CD8-positive, alpha-beta memory T cell (primary cell): Measurements from ENCODE around the gene MPZL2. TPM values are rescaled to one million over a fixed set of nuclear protein-coding genes. Genes with fewer than 3 reads are reported as not detected.

Experiments used
- CTCF ChIA-PET: fragments of 350-600 bp; sonication (Branson Sonifier 250); formaldehyde crosslinking; loops from one replicate; lab custom pipeline; 2021; ENCODE audit warnings: antibody characterized with exemption; lab: Charles Lee
- POLR2A ChIA-PET: fragments of 350-600 bp; sonication (Branson Sonifier 250); formaldehyde crosslinking; loops from one replicate; lab custom pipeline; 2021; ENCODE audit warnings: antibody characterized with exemption; lab: Charles Lee
- DNase-seq, 5 donors: peaks; one replicate each; pipeline versions ENCODE4 v3.0.0 to v3.0.0-alpha.2; 2020 to 2022; ENCODE audit warnings: mixed read lengths in 1 of 5
- H3K27ac ChIP-seq: one replicate; pipeline ENCODE4 v1.7.0; 2013; ENCODE audit warnings: low read depth, mild to moderate bottlenecking, low read length, moderate library complexity
- H3K27me3 ChIP-seq: 2 replicates; pipeline ENCODE4 v1.7.0; 2013; ENCODE audit warnings: low read length, mild to moderate bottlenecking; ENCODE audit not compliant: insufficient read depth, poor library complexity, severe bottlenecking
- H3K36me3 ChIP-seq: 2 replicates; pipeline ENCODE4 v1.7.0; 2013; ENCODE audit warnings: mild to moderate bottlenecking, low read length, moderate library complexity; ENCODE audit not compliant: insufficient read depth
- H3K4me1 ChIP-seq: 2 replicates; pipeline ENCODE4 v1.7.0; 2013; ENCODE audit warnings: mild to moderate bottlenecking, low read length, moderate library complexity; ENCODE audit not compliant: insufficient read depth
- H3K4me3 ChIP-seq: 2 replicates; pipeline ENCODE4 v1.7.0; 2013; ENCODE audit warnings: mild to moderate bottlenecking, low read length
- H3K9me3 ChIP-seq: 2 replicates; pipeline ENCODE4 v1.7.0; 2013; ENCODE audit warnings: mild to moderate bottlenecking, low read length
- H3K27ac Mint-ChIP-seq, 8 donors: one replicate each; pipeline ENCODE4 v1.8.0; 2020 to 2021; ENCODE audit warnings: mixed read lengths in 8 of 8, mild to moderate bottlenecking in 6 of 8, inconsistent platforms in 3 of 8, moderate library complexity in 3 of 8
- H3K27me3 Mint-ChIP-seq, 2 donors: one replicate each; pipeline ENCODE4 v1.8.0; 2020 to 2021; ENCODE audit warnings: mixed read lengths in 2 of 2, mild to moderate bottlenecking in 1 of 2, moderate library complexity in 1 of 2
- H3K36me3 Mint-ChIP-seq, 3 donors: one replicate each; pipeline ENCODE4 v1.8.0; 2020 to 2021; ENCODE audit warnings: mixed read lengths in 3 of 3, inconsistent platforms in 1 of 3, mild to moderate bottlenecking in 1 of 3
- H3K4me1 Mint-ChIP-seq, 3 donors: one replicate each; pipeline ENCODE4 v1.8.0; 2020 to 2021; ENCODE audit warnings: mixed read lengths in 3 of 3, inconsistent platforms in 1 of 3, mild to moderate bottlenecking in 1 of 3
- H3K4me3 Mint-ChIP-seq, 7 donors: one replicate each; pipeline ENCODE4 v1.8.0; 2020 to 2021; ENCODE audit warnings: mixed read lengths in 7 of 7, mild to moderate bottlenecking in 6 of 7, moderate library complexity in 4 of 7, inconsistent platforms in 2 of 7
- H3K9me3 Mint-ChIP-seq, 5 donors: one replicate each; pipeline ENCODE4 v1.8.0; 2020 to 2022; ENCODE audit warnings: mixed read lengths in 5 of 5, mild to moderate bottlenecking in 3 of 5, moderate library complexity in 2 of 5, inconsistent platforms in 1 of 5
- polyA plus RNA-seq: library from polyadenylated mRNA; unstranded; fragments of 300-500 nt; fragmentation: Illumina TruSeq; gene quantifications from one replicate; pipeline ENCODE4 v1.2.3, GENCODE V29; 2021
- total RNA-seq, 2 experiments: library from RNA; stranded (reverse); gene quantifications; one replicate each; pipeline ENCODE4 v1.2.3, GENCODE V29; 2021

The MPZL2 gene
- total and polyA plus RNA-seq, 3 experiments from 2014 or later, result 0.36 to 5.5 (median 4.5) TPM

GRCh38 chr11:118241764-118242098, 22.4 kb downstream of the MPZL2 start:
- H3K27ac Mint-ChIP-seq, result peak overlapping the region; percentile 88 to 96 (median 94)
- H3K4me1 Mint-ChIP-seq, result peaks cover 74 to 97% (median 93%) of the 10 kb centered on the region in 3 donors
- no peak overlapping the region for H3K4me3 ChIP-seq
- no peaks in the 10 kb centered on the region for H3K9me3 Mint-ChIP-seq
- H3K27me3 Mint-ChIP-seq, result peaks cover 0 to 2% of the 10 kb centered on the region in 2 donors
- peaks cover 53% of the 10 kb centered on the region for H3K4me1 ChIP-seq
- H3K4me3 Mint-ChIP-seq, result peak overlapping the region; percentile 51 to 87 (median 75)
- H3K9me3 ChIP-seq, result no peaks in the 10 kb centered on the region
- H3K36me3 ChIP-seq, result peaks cover 7% of the 10 kb centered on the region
- peaks cover 0 to 50% (median 6%) of the 10 kb centered on the region in 3 donors for H3K36me3 Mint-ChIP-seq
- ChIA-PET POLR2A (interaction anchor here (0.7 to 3.8 kb wide), 7 partner anchors 10 to 43 kb away, joined by 3 to 27 read pairs (median 3); partner anchors contain the start of genes JAML and MPZL3), CTCF (interaction anchor here (0.7 to 3.4 kb wide), 6 partner anchors 10 to 43 kb away, joined by 3 to 11 read pairs (median 5); partner anchors contain the start of genes JAML and MPZL3)
- DNase-seq, result no peak
- H3K27me3 ChIP-seq, result no peaks in the 10 kb centered on the region
- H3K27ac ChIP-seq, result peak overlapping the region; percentile 64

DNA sequence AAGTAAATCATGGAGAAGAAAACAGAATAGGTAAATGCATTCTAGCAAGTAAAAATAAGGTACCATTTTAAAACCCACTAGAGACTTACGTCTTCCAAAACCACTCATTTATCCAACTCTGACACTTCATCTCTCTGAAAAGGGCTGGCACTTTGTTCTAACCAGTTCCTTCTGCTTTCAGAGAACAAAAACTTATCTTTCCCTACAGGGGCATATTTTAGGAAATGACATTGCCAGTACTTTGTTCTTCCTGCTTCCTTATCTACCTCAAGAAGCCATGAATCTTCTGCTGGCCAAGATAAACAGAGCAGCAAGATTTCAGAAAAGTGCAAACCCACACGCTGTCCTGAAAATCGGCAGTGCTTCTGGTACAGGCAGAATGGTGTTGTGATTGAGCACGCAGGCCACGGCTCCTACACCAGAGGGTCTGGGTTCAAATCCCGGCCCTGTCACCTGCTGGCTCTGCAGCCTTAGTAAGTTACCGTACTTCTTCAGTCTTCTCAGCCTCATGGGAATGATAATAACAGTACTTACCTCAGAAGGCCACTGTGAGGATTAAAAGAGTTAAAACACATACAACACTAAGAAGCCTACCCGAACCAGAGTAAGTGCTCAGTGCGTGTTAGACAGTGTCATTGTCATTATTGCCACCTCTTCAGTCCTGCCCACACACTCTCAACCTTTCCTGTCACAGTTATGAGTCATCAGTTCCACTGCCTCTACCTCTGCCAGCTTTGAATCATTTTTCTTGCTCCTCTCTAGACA, 22.9 kb downstream of the MPZL2 start:
- Mint-ChIP-seq H3K9me3 (no peaks in the 10 kb centered on the region), H3K27ac (peak overlapping the region; percentile 88 to 96 (median 94)), H3K4me3 (peak overlapping the region; percentile 51 to 87 (median 75)), H3K4me1 (peaks cover 72 to 97% (median 90%) of the 10 kb centered on the region in 3 donors), H3K27me3 (peaks cover 0 to 2% of the 10 kb centered on the region in 2 donors), H3K36me3 (peaks cover 0 to 54% (median 6%) of the 10 kb centered on the region in 3 donors)
- Histone ChIP-seq H3K9me3 (no peaks in the 10 kb centered on the region), H3K4me1 (peaks cover 50% of the 10 kb centered on the region), H3K27me3 (no peaks in the 10 kb centered on the region), H3K4me3 (peak overlapping the region; percentile 22), H3K36me3 (peaks cover 7% of the 10 kb centered on the region), H3K27ac (peak overlapping the region; percentile 64)
- POLR2A ChIA-PET, result interaction anchor here (0.7 to 3.8 kb wide), 7 partner anchors 9 to 42 kb away, joined by 3 to 27 read pairs (median 3); partner anchors contain the start of genes JAML and MPZL3
- DNase-seq, result peak; percentile 36 to 82 (median 45)
- CTCF ChIA-PET, result interaction anchor here (0.9 to 3.4 kb wide), 6 partner anchors 10 to 42 kb away, joined by 3 to 11 read pairs (median 5); partner anchors contain the start of genes JAML and MPZL3

DNA sequence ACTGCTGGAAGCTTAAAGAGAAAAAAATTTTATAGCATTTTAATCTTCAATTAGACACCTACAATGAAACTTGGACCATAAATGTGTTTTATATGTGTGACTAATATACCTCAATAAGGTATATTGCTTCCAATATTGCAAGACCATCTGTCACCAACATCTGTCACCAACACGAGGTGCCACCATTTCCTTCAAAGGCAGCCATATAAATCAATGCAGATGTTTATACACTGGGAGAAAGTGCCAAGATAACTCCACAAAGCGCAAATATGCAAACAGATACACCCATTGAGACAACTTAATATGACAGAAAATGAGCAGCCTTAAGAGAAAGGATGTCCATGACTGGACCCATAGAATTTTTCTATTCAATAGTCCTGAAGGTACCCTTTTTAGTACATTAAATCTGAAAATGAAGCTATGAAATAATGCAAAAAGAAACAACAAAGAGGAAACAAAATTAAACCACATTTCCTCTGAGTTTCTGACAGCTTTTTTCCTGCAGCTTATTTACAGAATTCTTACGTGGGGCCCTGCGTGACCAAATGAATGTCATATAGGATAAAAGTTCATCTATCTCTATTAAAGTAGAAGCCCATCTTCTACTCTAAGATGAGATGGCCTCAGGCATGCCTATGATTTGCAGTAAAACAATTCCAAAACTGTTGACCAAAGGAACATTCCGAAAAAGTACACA, 24.4 kb downstream of the MPZL2 start:
- no peak overlapping the region for H3K27ac ChIP-seq
- POLR2A ChIA-PET, result interaction anchor here (1.0 to 3.8 kb wide), 4 partner anchors 9 to 103 kb away, joined by 3 to 27 read pairs (median 6); partner anchors contain the start of genes CD3D and JAML
- H3K36me3 Mint-ChIP-seq, result peaks cover 0 to 61% (median 10%) of the 10 kb centered on the region in 3 donors

DNA sequence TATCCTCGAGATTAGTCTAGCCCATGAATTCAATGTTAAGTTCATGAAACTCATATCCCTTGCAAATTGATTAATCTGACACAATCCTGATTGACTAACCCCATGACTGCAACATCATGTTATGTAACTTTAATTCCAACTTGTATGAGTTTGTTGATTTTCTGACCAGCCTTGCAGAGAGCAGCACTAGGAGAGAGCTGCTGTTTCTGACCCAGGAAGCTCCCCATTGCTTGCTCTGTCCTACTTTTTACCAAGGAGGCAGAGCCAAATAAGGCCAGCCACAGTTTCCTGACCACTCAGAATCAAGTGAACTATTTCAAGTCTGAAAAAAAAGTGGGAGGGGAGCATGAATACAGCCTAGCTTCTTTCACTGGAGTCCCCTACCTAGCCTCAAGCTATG, 25.2 kb downstream of the MPZL2 start:
- H3K27ac ChIP-seq, result no peak overlapping the region
- peaks cover 0 to 2% of the 10 kb centered on the region in 2 donors for H3K27me3 Mint-ChIP-seq
- ChIA-PET POLR2A (interaction anchor here (1.1 to 2.0 kb wide), 2 partner anchors 9 to 34 kb away, joined by 3 to 8 read pairs; no protein-coding TSS in a partner anchor), CTCF (interaction anchor here (1.0 to 1.7 kb wide), 5 partner anchors 9 to 107 kb away, joined by 3 to 5 read pairs (median 4); partner anchors contain the start of gene CD3D)
- peak overlapping the region; percentile 35 to 92 (median 84) for H3K27ac Mint-ChIP-seq
- H3K27me3 ChIP-seq, result no peaks in the 10 kb centered on the region
- peaks cover 60 to 90% (median 75%) of the 10 kb centered on the region in 3 donors for H3K4me1 Mint-ChIP-seq
- peak overlapping the region; percentile 5 for H3K4me3 ChIP-seq
- peaks cover 17% of the 10 kb centered on the region for H3K36me3 ChIP-seq
- no peak for DNase-seq
- H3K9me3 Mint-ChIP-seq, result no peaks in the 10 kb centered on the region
- peaks cover 4 to 63% (median 12%) of the 10 kb centered on the region in 3 donors for H3K36me3 Mint-ChIP-seq
- H3K9me3 ChIP-seq, result no peaks in the 10 kb centered on the region
- H3K4me1 ChIP-seq, result peaks cover 50% of the 10 kb centered on the region
- H3K4me3 Mint-ChIP-seq, result peak overlapping the region; percentile 37 to 81 (median 60)

More for the DNA sequence above, 24.4 kb downstream of the MPZL2 start:
- Histone ChIP-seq H3K4me3 (peak overlapping the region; percentile 5), H3K36me3 (peaks cover 14% of the 10 kb centered on the region), H3K4me1 (peaks cover 50% of the 10 kb centered on the region), H3K9me3 (no peaks in the 10 kb centered on the region), H3K27me3 (no peaks in the 10 kb centered on the region)
- Mint-ChIP-seq H3K27me3 (peaks cover 0 to 2% of the 10 kb centered on the region in 2 donors), H3K27ac (peak overlapping the region; percentile 88 to 96 (median 94)), H3K4me1 (peaks cover 64 to 91% (median 78%) of the 10 kb centered on the region in 3 donors), H3K9me3 (no peaks in the 10 kb centered on the region), H3K4me3 (peak overlapping the region; percentile 56 to 87 (median 71))
- CTCF ChIA-PET, result interaction anchor here (0.9 to 1.7 kb wide), 8 partner anchors 10 to 106 kb away, joined by 3 to 6 read pairs (median 4); partner anchors contain the start of gene CD3D
- no peak for DNase-seq

DNA sequence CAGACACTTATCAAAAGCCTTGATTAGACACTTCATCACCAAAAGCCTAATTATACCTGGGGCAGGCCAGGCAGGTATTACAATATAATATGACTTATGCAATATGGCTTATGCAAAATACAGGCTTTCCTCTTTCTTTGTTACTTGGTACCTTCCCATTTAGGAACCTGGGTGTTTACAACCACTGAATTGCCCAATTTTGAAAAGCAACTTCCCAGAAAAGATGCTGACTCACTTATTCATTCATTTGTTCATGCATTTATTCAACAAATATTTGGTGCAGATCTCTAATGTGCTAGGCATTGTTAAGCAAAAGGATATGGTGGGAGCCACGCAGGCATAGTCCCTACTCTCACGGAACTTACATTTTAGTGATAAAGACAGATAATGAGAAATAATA, 25.7 kb downstream of the MPZL2 start:
- H3K36me3 Mint-ChIP-seq, result peaks cover 4 to 68% (median 12%) of the 10 kb centered on the region in 3 donors
- ChIA-PET CTCF (interaction anchor here (1.5 to 1.7 kb wide), 2 partner anchors 12 to 57 kb away, joined by 4 read pairs; no protein-coding TSS in a partner anchor), POLR2A (interaction anchor here (0.6 to 2.0 kb wide), 2 partner anchors 8 to 51 kb away, joined by 4 to 8 read pairs; no protein-coding TSS in a partner anchor)
- H3K4me3 Mint-ChIP-seq, result peak overlapping the region in 6 of 7 donors; percentile 37 to 81 (median 58)
- no peaks in the 10 kb centered on the region for H3K9me3 Mint-ChIP-seq
- no peaks in the 10 kb centered on the region for H3K9me3 ChIP-seq
- peaks cover 50% of the 10 kb centered on the region for H3K4me1 ChIP-seq
- H3K36me3 ChIP-seq, result peaks cover 17% of the 10 kb centered on the region
- no peak overlapping the region for H3K27ac ChIP-seq
- peaks cover 0 to 2% of the 10 kb centered on the region in 2 donors for H3K27me3 Mint-ChIP-seq
- no peak overlapping the region for H3K4me3 ChIP-seq
- H3K27me3 ChIP-seq, result no peaks in the 10 kb centered on the region
- H3K27ac Mint-ChIP-seq, result peak overlapping the region in 7 of 8 donors; percentile 57 to 92 (median 84)
- peaks cover 56 to 88% (median 71%) of the 10 kb centered on the region in 3 donors for H3K4me1 Mint-ChIP-seq
- DNase-seq, result no peak

- ChIA-PET CTCF (interaction anchor here (1.1 kb wide), 1 partner anchor 17 kb away, joined by 3 read pairs; no protein-coding TSS in a partner anchor), POLR2A (interaction anchor here (0.8 to 1.4 kb wide), 2 partner anchors 10 to 15 kb away, joined by 5 to 8 read pairs; partner anchors contain the start of gene MPZL3)
- Mint-ChIP-seq H3K27ac (peak overlapping the region in 5 of 8 donors; percentile 23 to 75 (median 52)), H3K9me3 (no peaks in the 10 kb centered on the region), H3K27me3 (no peaks in the 10 kb centered on the region), H3K4me3 (no peak overlapping the region), H3K36me3 (peaks cover 9 to 75% (median 18%) of the 10 kb centered on the region in 3 donors), H3K4me1 (peaks cover 42 to 65% (median 48%) of the 10 kb centered on the region in 3 donors)
- Histone ChIP-seq H3K27me3 (no peaks in the 10 kb centered on the region), H3K36me3 (peaks cover 26% of the 10 kb centered on the region), H3K27ac (no peak overlapping the region), H3K9me3 (no peaks in the 10 kb centered on the region), H3K4me1 (peaks cover 31% of the 10 kb centered on the region), H3K4me3 (no peak overlapping the region)
- DNase-seq, result no peak
Measured at GRCh38 chr11:118236170-118236569, 27.9 kb downstream of the MPZL2 start.

DNA sequence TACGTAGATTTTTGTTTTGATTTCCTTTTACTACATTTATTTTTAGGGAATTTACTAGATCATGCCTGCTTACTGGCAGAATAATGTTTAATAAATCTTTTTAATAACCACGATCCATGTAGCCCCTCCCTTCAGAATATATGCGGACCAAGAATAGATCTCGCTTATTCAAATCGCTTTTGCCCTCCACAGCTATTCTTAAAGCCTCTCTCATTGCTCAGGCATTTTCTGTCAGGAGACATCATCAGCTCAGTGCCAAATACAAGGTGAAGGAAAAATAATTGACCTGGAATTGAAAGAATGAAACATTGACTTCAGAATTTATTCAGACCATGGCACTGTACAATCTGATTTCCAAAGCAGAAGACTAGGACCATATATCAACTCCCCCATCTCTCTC, 29.3 kb downstream of the MPZL2 start:
- Mint-ChIP-seq H3K4me3 (no peak overlapping the region), H3K27me3 (no peaks in the 10 kb centered on the region), H3K27ac (peak overlapping the region in 3 of 8 donors; percentile 18 to 69 (median 20)), H3K36me3 (peaks cover 9 to 72% (median 18%) of the 10 kb centered on the region in 3 donors), H3K9me3 (no peaks in the 10 kb centered on the region), H3K4me1 (peaks cover 30 to 52% (median 35%) of the 10 kb centered on the region in 3 donors)
- no peak for DNase-seq
- ChIA-PET CTCF (no interaction called here), POLR2A (no interaction called here)
- H3K27ac ChIP-seq, result no peak overlapping the region
- peaks cover 31% of the 10 kb centered on the region for H3K4me1 ChIP-seq
- no peaks in the 10 kb centered on the region for H3K27me3 ChIP-seq
- H3K4me3 ChIP-seq, result no peak overlapping the region
- no peaks in the 10 kb centered on the region for H3K9me3 ChIP-seq
- H3K36me3 ChIP-seq, result peaks cover 26% of the 10 kb centered on the region
